DND-41 (cell line): ENCODE results near the gene CALN1.

Experiments used
- EZH2 ChIP-seq: IDR thresholded peaks from 3 replicates; pipeline ENCODE4 v1.6.1; 2012; ENCODE audit warnings: borderline replicate concordance, low read depth, mild to moderate bottlenecking, moderate library complexity, low read length, inconsistent platforms; ENCODE audit not compliant: severe bottlenecking
- TF ChIP-seq, protein P1 (sequence below): IDR thresholded peaks from 2 replicates; pipeline ENCODE4 v1.5.1; 2012; ENCODE audit warnings: borderline replicate concordance, low read length, moderate library complexity, mild to moderate bottlenecking; ENCODE audit not compliant: poor library complexity, severe bottlenecking; ENCODE audit errors: extremely low read depth

DNA sequence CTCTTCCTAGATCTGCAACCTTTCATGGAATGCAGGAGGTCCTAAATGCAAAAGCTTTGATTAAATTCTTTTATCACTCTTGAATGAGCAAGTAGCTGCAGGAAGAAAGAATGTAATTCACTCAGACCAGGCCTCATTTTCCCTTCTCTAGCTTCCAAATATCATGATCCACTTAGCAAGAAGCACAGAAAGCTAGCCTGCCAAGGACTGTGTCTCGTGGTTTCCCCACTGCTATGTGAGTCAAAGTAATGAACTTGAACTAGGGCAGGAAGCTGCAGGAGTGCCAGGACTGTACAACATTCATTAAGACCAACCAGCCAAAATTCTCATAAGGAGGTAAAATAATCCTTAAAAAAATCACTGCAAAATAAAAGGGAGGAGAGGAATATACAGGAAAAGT lies 379.2 kb downstream of the CALN1 start:
- TF ChIP-seq, protein P1, sequence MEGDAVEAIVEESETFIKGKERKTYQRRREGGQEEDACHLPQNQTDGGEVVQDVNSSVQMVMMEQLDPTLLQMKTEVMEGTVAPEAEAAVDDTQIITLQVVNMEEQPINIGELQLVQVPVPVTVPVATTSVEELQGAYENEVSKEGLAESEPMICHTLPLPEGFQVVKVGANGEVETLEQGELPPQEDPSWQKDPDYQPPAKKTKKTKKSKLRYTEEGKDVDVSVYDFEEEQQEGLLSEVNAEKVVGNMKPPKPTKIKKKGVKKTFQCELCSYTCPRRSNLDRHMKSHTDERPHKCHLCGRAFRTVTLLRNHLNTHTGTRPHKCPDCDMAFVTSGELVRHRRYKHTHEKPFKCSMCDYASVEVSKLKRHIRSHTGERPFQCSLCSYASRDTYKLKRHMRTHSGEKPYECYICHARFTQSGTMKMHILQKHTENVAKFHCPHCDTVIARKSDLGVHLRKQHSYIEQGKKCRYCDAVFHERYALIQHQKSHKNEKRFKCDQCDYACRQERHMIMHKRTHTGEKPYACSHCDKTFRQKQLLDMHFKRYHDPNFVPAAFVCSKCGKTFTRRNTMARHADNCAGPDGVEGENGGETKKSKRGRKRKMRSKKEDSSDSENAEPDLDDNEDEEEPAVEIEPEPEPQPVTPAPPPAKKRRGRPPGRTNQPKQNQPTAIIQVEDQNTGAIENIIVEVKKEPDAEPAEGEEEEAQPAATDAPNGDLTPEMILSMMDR, result no peak
- no peak for TF ChIP-seq EZH2
